Endothelial cell of umbilical vein (primary cell): ENCODE results near the gene PADI1. TPM values are rescaled to one million over a fixed set of nuclear protein-coding genes. Genes with fewer than 3 reads are reported as not detected.

ENCODE experiments used
- BruUV-seq: library from RNA; stranded (reverse); fragments of 400-500 nt; replicated peaks from 2 replicates; lab custom pipeline; 2021; lab: Mats Ljungman, UMichigan
- CTCF ChIA-PET: fragments of 300-600, 350-600 bp; sonication (Branson Sonifier 250); formaldehyde crosslinking; loops from one replicate; lab custom pipeline; 2021; ENCODE audit warnings: antibody characterized with exemption, inconsistent platforms; lab: Charles Lee
- POLR2A ChIA-PET: fragments of 300-600, 350-600 bp; sonication (Branson Sonifier 250); formaldehyde crosslinking; loops from one replicate; lab custom pipeline; 2021; ENCODE audit warnings: antibody characterized with exemption, inconsistent platforms; lab: Charles Lee
- DNase-seq: peaks from one replicate; pipeline ENCODE4 v3.0.0-alpha.2; 2011; ENCODE audit warnings: low read depth, low spot score
- FAIRE-seq: peaks from 2 replicates; lab custom pipeline; 2011; peaks lifted over from hg19 to GRCh38; lab: Jason Lieb, UNC
- H2AFZ ChIP-seq: 2 replicates; pipeline ENCODE4 v1.6.0; 2012; ENCODE audit warnings: low read depth, low read length, control low read depth, inconsistent platforms
- H3K27ac ChIP-seq: 2 replicates; pipeline ENCODE4 v1.5.1; 2011; ENCODE audit warnings: low read depth, mild to moderate bottlenecking, control low read depth, low read length, moderate library complexity; ENCODE audit not compliant: insufficient read depth
- H3K27me3 ChIP-seq, 2 experiments: 2 replicates each; pipeline versions ENCODE4 v1.6.0 to v1.6.1; 2011; ENCODE audit warnings: low read length in 2 of 2, mixed read lengths in 1 of 2; ENCODE audit not compliant: control insufficient read depth in 2 of 2, insufficient read depth in 2 of 2
- H3K36me3 ChIP-seq, 2 experiments: 2 replicates in 1 of 2; 3 replicates in 1 of 2; pipeline ENCODE4 v1.5.1; 2011; ENCODE audit warnings: low read length in 2 of 2, mild to moderate bottlenecking in 1 of 2, moderate library complexity in 1 of 2; ENCODE audit not compliant: control insufficient read depth in 2 of 2, insufficient read depth in 2 of 2; ENCODE audit errors: extremely low read depth in 1 of 2
- H3K4me1 ChIP-seq: 3 replicates; pipeline ENCODE4 v1.5.1; 2011; ENCODE audit warnings: mild to moderate bottlenecking, low read length; ENCODE audit not compliant: control insufficient read depth, insufficient read depth; ENCODE audit errors: extremely low read depth
- H3K4me2 ChIP-seq: 2 replicates; pipeline ENCODE4 v1.6.1; 2011; ENCODE audit warnings: low read length, control low read depth, mixed read lengths; ENCODE audit not compliant: insufficient read depth
- H3K4me3 ChIP-seq, 3 experiments: fragments of 200-600 bp in 1 of 3; sonication (generic), shearing (Covaris generic) in 1 of 3; replicated peaks in 1 of 3; 2 replicates each; pipeline ENCODE4 v1.5.1; 2011 to 2016; ENCODE audit warnings: control low read depth in 3 of 3, low read length in 3 of 3, mild to moderate bottlenecking in 2 of 3, inconsistent platforms in 1 of 3, low read depth in 1 of 3, moderate library complexity in 1 of 3; ENCODE audit not compliant: insufficient read depth in 1 of 3
- H3K79me2 ChIP-seq: 2 replicates; pipeline ENCODE4 v1.6.0; 2012; ENCODE audit warnings: low read length, inconsistent platforms; ENCODE audit not compliant: control insufficient read depth, insufficient read depth
- H3K9ac ChIP-seq: replicated peaks from 2 replicates; pipeline ENCODE3; 2011; ENCODE audit warnings: low read length, control low read depth; ENCODE audit not compliant: insufficient read depth; ENCODE audit errors: extremely low read depth
- H3K9me1 ChIP-seq: replicated peaks from 3 replicates; pipeline ENCODE4 v1.6.0; 2011; ENCODE audit warnings: mild to moderate bottlenecking, low read length; ENCODE audit not compliant: control insufficient read depth, insufficient read depth; ENCODE audit errors: extremely low read depth
- H3K9me3 ChIP-seq: replicated peaks from 2 replicates; pipeline ENCODE4 v1.5.1; 2012; ENCODE audit warnings: low read length, inconsistent platforms; ENCODE audit not compliant: control insufficient read depth, insufficient read depth
- H4K20me1 ChIP-seq: replicated peaks from 2 replicates; pipeline ENCODE3; 2011; ENCODE audit warnings: mild to moderate bottlenecking, low read length; ENCODE audit not compliant: control insufficient read depth, insufficient read depth; ENCODE audit errors: extremely low read depth
- EZH2 ChIP-seq: IDR thresholded peaks from 2 replicates; pipeline ENCODE4 v1.6.1; 2012; ENCODE audit warnings: borderline replicate concordance, low read depth, mild to moderate bottlenecking, moderate library complexity, low read length, inconsistent platforms; ENCODE audit not compliant: severe bottlenecking
- FOS ChIP-seq: IDR thresholded peaks from 2 replicates; pipeline ENCODE4 v1.6.1; 2011; ENCODE audit warnings: mild to moderate bottlenecking, low read length, moderate library complexity, borderline replicate concordance; ENCODE audit not compliant: insufficient read depth
- GATA2 ChIP-seq: IDR thresholded peaks from 2 replicates; pipeline ENCODE4 v1.7.0; 2011; ENCODE audit warnings: low read depth, mild to moderate bottlenecking, moderate library complexity, mixed read lengths, low read length; ENCODE audit not compliant: insufficient read length, insufficient read depth
- JUN ChIP-seq: IDR thresholded peaks from 2 replicates; pipeline ENCODE4 v1.6.1; 2011; ENCODE audit warnings: borderline replicate concordance, low read depth; ENCODE audit not compliant: insufficient read length, insufficient read depth
- MYC ChIP-seq: IDR thresholded peaks from one replicate; pipeline ENCODE4 v1.6.1; 2011; ENCODE audit warnings: mild to moderate bottlenecking, low read depth, low read length
- POLR2A ChIP-seq: IDR thresholded peaks from 2 replicates; pipeline ENCODE4 v1.6.1; 2012; ENCODE audit warnings: low read depth, mild to moderate bottlenecking, control low read depth, low read length
- POLR2AphosphoS5 ChIP-seq: IDR thresholded peaks from 2 replicates; pipeline ENCODE4 v1.6.1; 2012; ENCODE audit warnings: low read depth, mild to moderate bottlenecking, control low read depth, low read length, moderate library complexity; ENCODE audit not compliant: insufficient read depth
- dilution Hi-C: fragments of 300-500 bp; cut with MboI; formaldehyde crosslinking; loops from one replicate; pipeline ENCODE4 v1.15.0; 2019; ENCODE audit warnings: low sequenced_read_pairs; ENCODE audit not compliant: extremely low pct_ligation_motif_present
- intact Hi-C: fragments of 100-400 bp; cut with micrococcal nuclease; formaldehyde crosslinking; loops from one replicate; pipeline ENCODE4 v1.10.0; 2022
- polyA plus RNA-seq, 4 experiments: library from polyadenylated mRNA; depleted of rRNA in 3 of 4; stranded (reverse) in 3 of 4; unstranded in 1 of 4; fragments of >200 nt; gene quantifications; 2 replicates each; pipeline versions ENCODE4 v1.2.1 to v1.2.3, GENCODE V29; 2011 to 2012; ENCODE audit warnings: missing spikeins in 1 of 4
- total RNA-seq: library from RNA; stranded (reverse); gene quantifications from 2 replicates; pipeline ENCODE4 v1.2.3, GENCODE V29; 2021
- TF ChIP-seq, protein P1 (sequence below): IDR thresholded peaks from 2 replicates; pipeline ENCODE4 v1.6.1; 2011; ENCODE audit not compliant: insufficient read depth, insufficient read length
- TF ChIP-seq, protein P2 (sequence below), 2 donors: IDR thresholded peaks; 1 replicate in 1 of 2; 2 replicates in 1 of 2; pipeline ENCODE4 v1.5.1; 2011; ENCODE audit warnings: low read length in 2 of 2, mild to moderate bottlenecking in 2 of 2, moderate library complexity in 2 of 2, control low read depth in 1 of 2, inconsistent platforms in 1 of 2, low read depth in 1 of 2; ENCODE audit not compliant: insufficient read depth in 1 of 2; ENCODE audit errors: extremely low read depth in 1 of 2

The PADI1 gene
- total and polyA plus RNA-seq, 2 donors (not counting 3 experiments of a cell fraction or from before 2014, with no cell fraction given): 0.01 TPM; not detected in 1

DNA sequence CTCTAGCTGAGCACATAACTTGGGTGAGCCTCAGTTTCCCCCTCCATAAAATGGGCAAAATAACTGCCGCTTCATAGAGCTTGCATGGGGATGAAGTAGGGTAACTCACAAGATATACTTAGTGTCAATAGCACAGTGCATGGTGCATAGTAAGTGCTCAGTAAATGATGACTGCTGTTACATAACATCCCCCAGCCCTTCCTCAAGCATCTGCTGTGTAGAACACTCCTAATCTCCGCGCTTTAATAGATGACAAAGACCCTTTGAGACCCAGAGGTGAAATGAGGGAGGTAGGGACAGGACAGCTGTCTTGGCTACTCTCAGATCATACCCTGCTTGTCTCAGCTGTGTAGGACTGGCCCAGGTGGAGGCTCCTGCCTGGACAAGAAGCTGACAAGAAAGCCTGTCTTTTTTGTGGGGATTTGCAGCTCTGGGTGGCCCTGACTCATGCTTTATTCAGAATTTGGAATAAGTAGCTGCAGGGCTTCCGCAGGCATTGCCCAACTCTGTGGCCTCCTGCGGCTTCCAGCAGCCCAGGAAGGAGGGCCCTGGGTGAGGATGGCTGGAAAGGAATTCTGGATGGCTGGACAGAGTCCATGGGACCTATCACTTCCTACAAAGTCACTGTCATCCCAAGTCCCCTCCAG, 82.3 kb downstream of the PADI1 start:
- DNase-seq: no peak
- H3K9me3 ChIP-seq: no peaks in the 10 kb centered on the region
- H3K9ac ChIP-seq: no peak overlapping the region
- H2AFZ ChIP-seq: no peak overlapping the region
- no peaks in the 10 kb centered on the region for H4K20me1 ChIP-seq
- no peaks in the 10 kb centered on the region for H3K79me2 ChIP-seq
- no peaks in the 10 kb centered on the region for H3K27me3 ChIP-seq
- H3K4me3 ChIP-seq: no peak overlapping the region
- H3K27ac ChIP-seq: no peak overlapping the region
- peaks cover 4% of the 10 kb centered on the region for H3K4me1 ChIP-seq
- no TSS peak for BruUV-seq
- H3K4me2 ChIP-seq: no peak overlapping the region
- H3K36me3 ChIP-seq: no peaks in the 10 kb centered on the region
- no peaks in the 10 kb centered on the region for H3K9me1 ChIP-seq
- intact Hi-C loops: no loop called here
- CTCF ChIA-PET: interaction anchor here (0.9 to 1.6 kb wide), 3 partner anchors 11 to 161 kb away, joined by 3 to 9 read pairs (median 3); no protein-coding TSS in a partner anchor
- no peak for FAIRE-seq
- no peak for TF ChIP-seq MYC
- no peak for TF ChIP-seq EZH2
- no peak for TF ChIP-seq JUN
- no peak for TF ChIP-seq POLR2AphosphoS5
- TF ChIP-seq, protein P1, sequence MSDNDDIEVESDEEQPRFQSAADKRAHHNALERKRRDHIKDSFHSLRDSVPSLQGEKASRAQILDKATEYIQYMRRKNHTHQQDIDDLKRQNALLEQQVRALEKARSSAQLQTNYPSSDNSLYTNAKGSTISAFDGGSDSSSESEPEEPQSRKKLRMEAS: no peak
- no peak for TF ChIP-seq FOS
- no peak for TF ChIP-seq GATA2
- TF ChIP-seq POLR2A: no peak
- TF ChIP-seq, protein P2, sequence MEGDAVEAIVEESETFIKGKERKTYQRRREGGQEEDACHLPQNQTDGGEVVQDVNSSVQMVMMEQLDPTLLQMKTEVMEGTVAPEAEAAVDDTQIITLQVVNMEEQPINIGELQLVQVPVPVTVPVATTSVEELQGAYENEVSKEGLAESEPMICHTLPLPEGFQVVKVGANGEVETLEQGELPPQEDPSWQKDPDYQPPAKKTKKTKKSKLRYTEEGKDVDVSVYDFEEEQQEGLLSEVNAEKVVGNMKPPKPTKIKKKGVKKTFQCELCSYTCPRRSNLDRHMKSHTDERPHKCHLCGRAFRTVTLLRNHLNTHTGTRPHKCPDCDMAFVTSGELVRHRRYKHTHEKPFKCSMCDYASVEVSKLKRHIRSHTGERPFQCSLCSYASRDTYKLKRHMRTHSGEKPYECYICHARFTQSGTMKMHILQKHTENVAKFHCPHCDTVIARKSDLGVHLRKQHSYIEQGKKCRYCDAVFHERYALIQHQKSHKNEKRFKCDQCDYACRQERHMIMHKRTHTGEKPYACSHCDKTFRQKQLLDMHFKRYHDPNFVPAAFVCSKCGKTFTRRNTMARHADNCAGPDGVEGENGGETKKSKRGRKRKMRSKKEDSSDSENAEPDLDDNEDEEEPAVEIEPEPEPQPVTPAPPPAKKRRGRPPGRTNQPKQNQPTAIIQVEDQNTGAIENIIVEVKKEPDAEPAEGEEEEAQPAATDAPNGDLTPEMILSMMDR (IDR thresholded peaks at IDR 0.05; ENCODE audit: extremely low read depth in 1 of 2, insufficient read depth in 1 of 2, low read depth in 1 of 2, low read length in 2 of 2): no peak
- POLR2A ChIA-PET: no interaction called here
- dilution Hi-C loops: no loop called here
